ENCODE results near the gene CHML. TPM values are rescaled to one million over a fixed set of nuclear protein-coding genes. Genes with fewer than 3 reads are reported as not detected.

Gene CHML
- total RNA-seq, 1 donor from 2014 or later: 11.3 TPM

GRCh38 chr1:241647658-241648057, 7.5 kb upstream of the CHML start:
- H3K4me1 ChIP-seq: no peaks in the 10 kb centered on the region
- H3K9me3 ChIP-seq: no peaks in the 10 kb centered on the region
- no peak for DNase-seq (ENCODE audit: extremely low spot score in 2 of 2)
- no peak overlapping the region for H3K4me3 ChIP-seq
- no peak for TF ChIP-seq POLR2AphosphoS5 (IDR thresholded peaks at IDR 0.05; ENCODE audit: insufficient read depth in 1 of 2, low read depth in 1 of 2)
- TF ChIP-seq, protein P1, sequence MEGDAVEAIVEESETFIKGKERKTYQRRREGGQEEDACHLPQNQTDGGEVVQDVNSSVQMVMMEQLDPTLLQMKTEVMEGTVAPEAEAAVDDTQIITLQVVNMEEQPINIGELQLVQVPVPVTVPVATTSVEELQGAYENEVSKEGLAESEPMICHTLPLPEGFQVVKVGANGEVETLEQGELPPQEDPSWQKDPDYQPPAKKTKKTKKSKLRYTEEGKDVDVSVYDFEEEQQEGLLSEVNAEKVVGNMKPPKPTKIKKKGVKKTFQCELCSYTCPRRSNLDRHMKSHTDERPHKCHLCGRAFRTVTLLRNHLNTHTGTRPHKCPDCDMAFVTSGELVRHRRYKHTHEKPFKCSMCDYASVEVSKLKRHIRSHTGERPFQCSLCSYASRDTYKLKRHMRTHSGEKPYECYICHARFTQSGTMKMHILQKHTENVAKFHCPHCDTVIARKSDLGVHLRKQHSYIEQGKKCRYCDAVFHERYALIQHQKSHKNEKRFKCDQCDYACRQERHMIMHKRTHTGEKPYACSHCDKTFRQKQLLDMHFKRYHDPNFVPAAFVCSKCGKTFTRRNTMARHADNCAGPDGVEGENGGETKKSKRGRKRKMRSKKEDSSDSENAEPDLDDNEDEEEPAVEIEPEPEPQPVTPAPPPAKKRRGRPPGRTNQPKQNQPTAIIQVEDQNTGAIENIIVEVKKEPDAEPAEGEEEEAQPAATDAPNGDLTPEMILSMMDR (IDR thresholded peaks at IDR 0.05): no peak
- TF ChIP-seq POLR2A (IDR thresholded peaks at IDR 0.05): no peak
- H3K27ac ChIP-seq: no peak overlapping the region
- no peaks in the 10 kb centered on the region for H3K36me3 ChIP-seq
- intact Hi-C loops (cut with DNase I): no loop called here
- no peaks in the 10 kb centered on the region for H3K27me3 ChIP-seq

DNA sequence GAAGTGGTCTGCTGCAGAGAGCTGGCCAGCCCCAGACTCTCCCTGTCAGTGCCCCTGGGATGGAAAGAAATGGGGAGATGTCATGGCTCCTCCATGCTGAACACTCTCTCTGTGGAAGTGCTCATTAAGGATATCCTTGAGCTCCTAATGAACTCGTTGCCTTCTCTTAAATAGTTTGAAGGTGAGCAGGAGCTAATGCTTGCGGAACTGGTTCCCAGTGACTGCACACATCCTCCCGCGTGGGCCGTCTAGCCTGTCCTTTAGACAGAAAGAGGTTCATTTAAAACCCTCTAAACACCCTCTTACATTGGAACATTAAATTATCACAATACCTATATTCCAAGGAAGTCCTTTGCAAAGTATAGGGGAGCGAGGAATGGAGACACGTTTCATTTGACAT, 6.0 kb upstream of the CHML start:
- Histone ChIP-seq H3K4me3 (no peak overlapping the region), H3K4me1 (no peaks in the 10 kb centered on the region), H3K36me3 (no peaks in the 10 kb centered on the region), H3K27ac (no peak overlapping the region), H3K9me3 (no peaks in the 10 kb centered on the region), H3K27me3 (no peaks in the 10 kb centered on the region)
- intact Hi-C loops (cut with DNase I): no loop called here
- DNase-seq (ENCODE audit: extremely low spot score in 2 of 2): no peak
- TF ChIP-seq POLR2A (IDR thresholded peaks at IDR 0.05): no peak
- TF ChIP-seq, protein P1 (IDR thresholded peaks at IDR 0.05): no peak
- no peak for TF ChIP-seq POLR2AphosphoS5 (IDR thresholded peaks at IDR 0.05; ENCODE audit: insufficient read depth in 1 of 2, low read depth in 1 of 2)

- H3K27me3 ChIP-seq: no peaks in the 10 kb centered on the region
- no peaks in the 10 kb centered on the region for H3K36me3 ChIP-seq
- peaks cover 6% of the 10 kb centered on the region for H3K4me1 ChIP-seq
- no peak for TF ChIP-seq POLR2A (IDR thresholded peaks at IDR 0.05)
- TF ChIP-seq, protein P1 (IDR thresholded peaks at IDR 0.05): no peak
- TF ChIP-seq POLR2AphosphoS5 (IDR thresholded peaks at IDR 0.05; ENCODE audit: insufficient read depth in 1 of 2, low read depth in 1 of 2): no peak
- intact Hi-C loops (cut with DNase I): no loop called here
- no peaks in the 10 kb centered on the region for H3K9me3 ChIP-seq
- H3K4me3 ChIP-seq: no peak overlapping the region
- no peak for DNase-seq (ENCODE audit: extremely low spot score in 2 of 2)
- no peak overlapping the region for H3K27ac ChIP-seq
These were observed 5.0 kb upstream of the CHML start for GRCh38 chr1:241645199-241645598.

- no peaks in the 10 kb centered on the region for H3K27me3 ChIP-seq
- intact Hi-C loops (cut with DNase I): no loop called here
- peaks cover 6% of the 10 kb centered on the region for H3K4me1 ChIP-seq
- no peak overlapping the region for H3K4me3 ChIP-seq
- no peaks in the 10 kb centered on the region for H3K36me3 ChIP-seq
- no peaks in the 10 kb centered on the region for H3K9me3 ChIP-seq
- TF ChIP-seq, protein P1 (IDR thresholded peaks at IDR 0.05): no peak
- TF ChIP-seq POLR2A (IDR thresholded peaks at IDR 0.05) (no peak), POLR2AphosphoS5 (IDR thresholded peaks at IDR 0.05; ENCODE audit: insufficient read depth in 1 of 2, low read depth in 1 of 2) (no peak)
- no peak overlapping the region for H3K27ac ChIP-seq
- DNase-seq (ENCODE audit: extremely low spot score in 2 of 2): no peak
These were observed 4.1 kb upstream of the CHML start for GRCh38 chr1:241644259-241644658.

DNA sequence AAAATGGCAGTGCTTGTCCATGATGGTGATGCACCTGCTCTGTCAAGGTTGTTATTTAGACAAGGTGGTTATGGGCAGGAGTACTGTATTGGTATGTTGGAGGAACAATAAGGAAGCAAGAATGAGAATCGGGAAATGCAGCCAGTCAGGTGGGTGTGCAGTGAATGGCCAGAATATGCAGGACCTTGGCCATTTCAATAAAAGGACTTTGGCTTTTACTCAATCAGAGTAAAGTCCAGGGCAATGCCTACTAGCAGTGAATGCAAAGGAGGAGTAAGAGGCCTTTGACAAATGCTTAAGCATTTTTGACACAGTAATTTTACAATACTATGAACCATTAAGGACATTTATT, 2.4 kb upstream of the CHML start:
- H3K27me3 ChIP-seq: no peaks in the 10 kb centered on the region
- H3K36me3 ChIP-seq: no peaks in the 10 kb centered on the region
- intact Hi-C loops (cut with DNase I): no loop called here
- no peak for TF ChIP-seq POLR2A (IDR thresholded peaks at IDR 0.05)
- no peak for TF ChIP-seq POLR2AphosphoS5 (IDR thresholded peaks at IDR 0.05; ENCODE audit: insufficient read depth in 1 of 2, low read depth in 1 of 2)
- TF ChIP-seq, protein P1 (IDR thresholded peaks at IDR 0.05): no peak
- no peak overlapping the region for H3K27ac ChIP-seq
- no peaks in the 10 kb centered on the region for H3K9me3 ChIP-seq
- no peak for DNase-seq (ENCODE audit: extremely low spot score in 2 of 2)
- H3K4me1 ChIP-seq: peaks cover 21% of the 10 kb centered on the region
- H3K4me3 ChIP-seq: no peak overlapping the region

Data from vagina (tissue), 2 donors.